Duodenal mucosa (tissue), 2 donors: ENCODE data around the gene DLL4.
A peak's percentile ranks its signal among the peaks of the same experiment; 100 is the strongest.

Source experiments
- H3K27ac ChIP-seq: one replicate; pipeline ENCODE4 v1.7.0; 2013; ENCODE audit warnings: low read depth, low read length
- H3K27me3 ChIP-seq, 2 donors: one replicate each; pipeline ENCODE4 v1.7.0; 2013; ENCODE audit warnings: low read length in 2 of 2, control low read depth in 1 of 2; ENCODE audit not compliant: insufficient read depth in 2 of 2, control insufficient read depth in 1 of 2
- H3K36me3 ChIP-seq, 2 donors: one replicate each; pipeline ENCODE4 v1.7.0; 2013; ENCODE audit warnings: low read length in 2 of 2, control low read depth in 1 of 2; ENCODE audit not compliant: insufficient read depth in 2 of 2, control insufficient read depth in 1 of 2
- H3K4me1 ChIP-seq, 2 donors: one replicate each; pipeline ENCODE4 v1.7.0; 2013; ENCODE audit warnings: low read length in 2 of 2, control low read depth in 1 of 2; ENCODE audit not compliant: insufficient read depth in 2 of 2, control insufficient read depth in 1 of 2
- H3K4me3 ChIP-seq, 2 donors: one replicate each; pipeline ENCODE4 v1.7.0; 2013; ENCODE audit warnings: low read length in 2 of 2, low read depth in 1 of 2
- H3K9ac ChIP-seq, 2 donors: one replicate each; pipeline ENCODE4 v1.7.0; 2013; ENCODE audit warnings: low read length in 2 of 2, low read depth in 1 of 2
- H3K9me3 ChIP-seq, 2 donors: one replicate each; pipeline ENCODE4 v1.7.0; 2013; ENCODE audit warnings: low read length in 2 of 2, control low read depth in 1 of 2; ENCODE audit not compliant: control insufficient read depth in 1 of 2

DLL4 gene

GRCh38 chr15:40893733-40894680 lies 35.1 kb upstream of the DLL4 start, which contains the start of gene VPS18:
TSS of gene VPS18 (plus strand) at chr15:40894450. CDS start at chr15:40894769, 319 bp downstream.
- H3K4me1 ChIP-seq = peaks cover 29 to 30% of the 10 kb centered on the region in 2 donors
- peak within 1 kb of the TSS; percentile 73 for H3K27ac ChIP-seq
- H3K9me3 ChIP-seq = no peaks in the 10 kb centered on the region
- no peaks in the 10 kb centered on the region for H3K27me3 ChIP-seq
- H3K4me3 ChIP-seq = peak within 1 kb of the TSS; percentile 94 to 96
- peaks cover under 1 to 10% of the 10 kb centered on the region in 2 donors for H3K36me3 ChIP-seq
- peak within 1 kb of the TSS; percentile 95 to 97 for H3K9ac ChIP-seq

- peaks cover 8 to 19% of the 10 kb centered on the region in 2 donors for H3K36me3 ChIP-seq
- H3K27me3 ChIP-seq = no peaks in the 10 kb centered on the region
- H3K9ac ChIP-seq = peak overlapping the region; percentile 95 to 97
- no peaks in the 10 kb centered on the region for H3K9me3 ChIP-seq
- peak overlapping the region; percentile 73 for H3K27ac ChIP-seq
- peak overlapping the region; percentile 94 to 96 for H3K4me3 ChIP-seq
- peaks cover 29 to 30% of the 10 kb centered on the region in 2 donors for H3K4me1 ChIP-seq
Measured at GRCh38 chr15:40894681-40895448, 34.3 kb upstream of the DLL4 start.

DNA sequence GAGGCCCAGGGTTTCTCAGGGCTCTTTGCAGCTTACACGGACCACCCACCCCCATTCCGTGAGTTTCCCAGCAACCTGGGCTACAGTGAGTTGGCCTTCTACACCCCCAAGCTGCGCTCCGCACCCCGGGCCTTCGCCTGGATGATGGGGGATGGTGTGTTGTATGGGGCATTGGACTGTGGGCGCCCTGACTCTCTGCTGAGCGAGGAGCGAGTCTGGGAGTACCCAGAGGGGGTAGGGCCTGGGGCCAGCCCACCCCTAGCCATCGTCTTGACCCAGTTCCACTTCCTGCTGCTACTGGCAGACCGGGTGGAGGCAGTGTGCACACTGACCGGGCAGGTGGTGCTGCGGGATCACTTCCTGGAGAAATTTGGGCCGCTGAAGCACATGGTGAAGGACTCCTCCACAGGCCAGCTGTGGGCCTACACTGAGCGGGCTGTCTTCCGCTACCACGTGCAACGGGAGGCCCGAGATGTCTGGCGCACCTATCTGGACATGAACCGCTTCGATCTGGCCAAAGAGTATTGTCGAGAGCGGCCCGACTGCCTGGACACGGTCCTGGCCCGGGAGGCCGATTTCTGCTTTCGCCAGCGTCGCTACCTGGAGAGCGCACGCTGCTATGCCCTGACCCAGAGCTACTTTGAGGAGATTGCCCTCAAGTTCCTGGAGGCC lies 29.5 kb upstream of the DLL4 start:
- H3K9me3 ChIP-seq = no peaks in the 10 kb centered on the region
- H3K9ac ChIP-seq = no peak overlapping the region
- no peaks in the 10 kb centered on the region for H3K27me3 ChIP-seq
- no peak overlapping the region for H3K27ac ChIP-seq
- H3K4me3 ChIP-seq = no peak overlapping the region
- peaks cover 12 to 26% of the 10 kb centered on the region in 2 donors for H3K4me1 ChIP-seq
- H3K36me3 ChIP-seq = peaks cover 32 to 51% of the 10 kb centered on the region in 2 donors

- no peak overlapping the region for H3K27ac ChIP-seq
- H3K4me3 ChIP-seq = no peak overlapping the region
- peaks cover 11 to 26% of the 10 kb centered on the region in 2 donors for H3K4me1 ChIP-seq
- peaks cover 32 to 51% of the 10 kb centered on the region in 2 donors for H3K36me3 ChIP-seq
- no peaks in the 10 kb centered on the region for H3K27me3 ChIP-seq
- H3K9ac ChIP-seq = no peak overlapping the region
- H3K9me3 ChIP-seq = no peaks in the 10 kb centered on the region
Measured at GRCh38 chr15:40900256-40901052, 28.7 kb upstream of the DLL4 start.

DNA sequence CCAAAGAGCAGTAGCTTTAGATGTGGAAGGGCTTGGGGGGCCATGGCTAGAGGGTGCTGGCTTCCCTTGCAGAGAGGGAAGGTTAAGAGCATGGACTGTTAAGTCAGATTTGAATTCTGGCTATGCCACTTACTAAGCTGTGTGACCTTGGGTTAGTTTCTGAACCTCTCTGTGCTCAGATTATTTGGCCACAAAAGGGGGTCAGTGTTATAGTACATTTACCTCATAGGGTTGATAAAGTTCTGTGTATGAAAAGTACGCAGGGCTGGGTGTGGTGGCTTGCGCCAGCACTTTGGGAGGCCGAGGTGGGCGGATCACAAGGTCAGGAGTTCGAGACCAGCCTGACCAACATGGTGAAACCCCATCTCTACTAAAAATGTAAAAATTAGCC lies 28.1 kb upstream of the DLL4 start:
- no peaks in the 10 kb centered on the region for H3K9me3 ChIP-seq
- no peak overlapping the region for H3K9ac ChIP-seq
- H3K4me1 ChIP-seq = peaks cover 11 to 26% of the 10 kb centered on the region in 2 donors
- H3K27ac ChIP-seq = no peak overlapping the region
- H3K36me3 ChIP-seq = peaks cover 32 to 47% of the 10 kb centered on the region in 2 donors
- no peaks in the 10 kb centered on the region for H3K27me3 ChIP-seq
- H3K4me3 ChIP-seq = no peak overlapping the region

DNA sequence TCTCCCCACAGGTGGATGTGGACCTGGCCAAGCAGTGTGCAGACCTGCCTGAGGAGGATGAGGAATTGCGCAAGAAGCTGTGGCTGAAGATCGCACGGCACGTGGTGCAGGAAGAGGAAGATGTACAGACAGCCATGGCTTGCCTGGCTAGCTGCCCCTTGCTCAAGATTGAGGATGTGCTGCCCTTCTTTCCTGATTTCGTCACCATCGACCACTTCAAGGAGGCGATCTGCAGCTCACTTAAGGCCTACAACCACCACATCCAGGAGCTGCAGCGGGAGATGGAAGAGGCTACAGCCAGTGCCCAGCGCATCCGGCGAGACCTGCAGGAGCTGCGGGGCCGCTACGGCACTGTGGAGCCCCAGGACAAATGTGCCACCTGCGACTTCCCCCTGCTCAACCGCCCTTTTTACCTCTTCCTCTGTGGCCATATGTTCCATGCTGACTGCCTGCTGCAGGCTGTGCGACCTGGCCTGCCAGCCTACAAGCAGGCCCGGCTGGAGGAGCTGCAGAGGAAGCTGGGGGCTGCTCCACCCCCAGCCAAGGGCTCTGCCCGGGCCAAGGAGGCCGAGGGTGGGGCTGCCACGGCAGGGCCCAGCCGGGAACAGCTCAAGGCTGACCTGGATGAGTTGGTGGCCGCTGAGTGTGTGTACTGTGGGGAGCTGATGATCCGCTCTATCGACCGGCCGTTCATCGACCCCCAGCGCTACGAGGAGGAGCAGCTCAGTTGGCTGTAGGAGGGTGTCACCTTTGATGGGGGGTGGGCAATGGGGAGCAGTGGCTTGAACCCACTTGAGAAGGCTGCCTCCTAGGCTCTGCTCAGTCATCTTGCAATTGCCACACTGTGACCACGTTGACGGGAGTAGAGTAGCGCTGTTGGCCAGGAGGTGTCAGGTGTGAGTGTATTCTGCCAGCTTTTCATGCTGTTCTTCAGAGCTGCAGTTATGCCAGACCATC lies 26.3 kb upstream of the DLL4 start:
- H3K9me3 ChIP-seq = no peaks in the 10 kb centered on the region
- no peak overlapping the region for H3K27ac ChIP-seq
- peaks cover 32 to 45% of the 10 kb centered on the region in 2 donors for H3K36me3 ChIP-seq
- H3K4me1 ChIP-seq = peaks cover 22 to 43% of the 10 kb centered on the region in 2 donors
- H3K4me3 ChIP-seq = no peak overlapping the region
- no peaks in the 10 kb centered on the region for H3K27me3 ChIP-seq
- no peak overlapping the region for H3K9ac ChIP-seq

- H3K27ac ChIP-seq = no peak overlapping the region
- H3K9ac ChIP-seq = peak overlapping the region in 1 of 2 donors; percentile 20
- H3K4me3 ChIP-seq = no peak overlapping the region
- no peaks in the 10 kb centered on the region for H3K27me3 ChIP-seq
- no peaks in the 10 kb centered on the region for H3K9me3 ChIP-seq
- peaks cover 32 to 61% of the 10 kb centered on the region in 2 donors for H3K4me1 ChIP-seq
- H3K36me3 ChIP-seq = peaks cover 26 to 34% of the 10 kb centered on the region in 2 donors
Measured at GRCh38 chr15:40904552-40905201, 24.5 kb upstream of the DLL4 start.

DNA sequence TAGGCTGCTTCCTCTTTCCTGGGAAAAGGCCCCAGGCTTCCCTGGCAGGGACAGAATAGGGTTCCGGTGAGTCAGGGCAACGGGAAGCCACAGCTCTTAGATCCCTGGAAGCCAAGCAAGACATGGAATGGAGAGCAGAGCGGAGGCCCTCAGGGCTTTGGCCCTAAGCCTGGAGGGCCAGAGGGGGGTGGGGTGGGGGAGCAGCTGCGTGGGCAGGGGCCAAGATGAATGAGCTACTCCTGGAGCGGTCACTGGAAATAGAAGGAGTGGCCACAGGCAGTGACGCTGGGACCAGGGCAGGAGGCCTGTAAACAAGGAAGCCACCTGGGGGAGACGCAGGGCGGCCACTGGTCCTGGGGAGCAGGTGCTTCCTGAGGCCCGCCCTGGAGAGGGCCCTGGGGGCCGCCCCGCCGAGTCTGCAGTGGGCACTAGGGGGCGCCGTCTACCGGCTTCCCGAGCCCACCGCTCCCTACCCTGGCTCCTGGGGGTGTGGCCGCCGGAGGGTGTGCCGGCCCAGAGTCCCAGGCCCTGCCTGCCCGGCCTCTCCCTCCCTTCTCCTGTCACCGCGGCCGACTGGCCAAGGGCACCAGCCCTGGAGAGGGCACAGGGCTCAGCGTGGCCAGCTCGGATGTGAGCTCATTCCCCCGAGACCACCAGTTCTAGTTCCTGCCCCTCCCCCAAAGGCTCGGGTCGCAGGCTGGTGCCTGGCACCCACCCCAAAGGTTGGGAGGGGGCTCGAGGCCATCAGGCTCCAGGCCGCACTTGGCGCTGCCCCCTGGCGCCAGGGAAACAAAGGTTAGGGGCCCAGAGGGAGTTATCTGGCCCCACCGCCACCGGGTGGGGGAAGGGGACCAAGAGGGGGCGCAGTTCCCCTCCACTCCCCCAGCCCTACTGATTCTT lies 22.8 kb upstream of the DLL4 start:
- Histone ChIP-seq H3K9ac (peak overlapping the region; percentile 91 to 94), H3K4me1 (peaks cover 43 to 70% of the 10 kb centered on the region in 2 donors)

More for the DNA sequence above, 22.8 kb upstream of the DLL4 start:
- Histone ChIP-seq H3K27ac (peak overlapping the region; percentile 95), H3K27me3 (no peaks in the 10 kb centered on the region), H3K36me3 (peaks cover 14 to 19% of the 10 kb centered on the region in 2 donors), H3K9me3 (no peaks in the 10 kb centered on the region), H3K4me3 (peak overlapping the region; percentile 74 to 79)
